RWPE1 (cell line): ENCODE measurements around the gene SOX11.

ENCODE experiments used
- CTCF ChIA-PET: fragments of 350-600 bp; sonication (Branson Sonifier 250); formaldehyde crosslinking; extraction: SDS; loops from one replicate; lab custom pipeline; 2021; lab: Yijun Ruan, JAX
- POLR2A ChIA-PET: fragments of 400-600 bp; formaldehyde crosslinking; extraction: SDS; loops from one replicate; lab custom pipeline; 2020; ENCODE audit warnings: antibody characterized with exemption; ENCODE audit not compliant: low non-redundant PET; lab: Yijun Ruan, JAX
- DNase-seq: peaks from one replicate; pipeline ENCODE4 v3.0.0; 2012; ENCODE audit warnings: low spot score
- H3K27ac ChIP-seq: fragments of 450-650 bp; 2 replicates; pipeline ENCODE4 v1.5.1; 2017
- TF ChIP-seq, protein P1 (sequence below): fragments of 450-650 bp; conservative IDR thresholded peaks from 2 replicates; pipeline ENCODE4 v1.5.1; 2017; ENCODE audit warnings: low read depth, mild to moderate bottlenecking

SOX11 gene

GRCh38 chr2:5683471-5683870 lies 8.7 kb upstream of the SOX11 start:
- no peak overlapping the region for H3K27ac ChIP-seq
- ChIA-PET POLR2A (no interaction called here), CTCF (no interaction called here)
- TF ChIP-seq, protein P1, sequence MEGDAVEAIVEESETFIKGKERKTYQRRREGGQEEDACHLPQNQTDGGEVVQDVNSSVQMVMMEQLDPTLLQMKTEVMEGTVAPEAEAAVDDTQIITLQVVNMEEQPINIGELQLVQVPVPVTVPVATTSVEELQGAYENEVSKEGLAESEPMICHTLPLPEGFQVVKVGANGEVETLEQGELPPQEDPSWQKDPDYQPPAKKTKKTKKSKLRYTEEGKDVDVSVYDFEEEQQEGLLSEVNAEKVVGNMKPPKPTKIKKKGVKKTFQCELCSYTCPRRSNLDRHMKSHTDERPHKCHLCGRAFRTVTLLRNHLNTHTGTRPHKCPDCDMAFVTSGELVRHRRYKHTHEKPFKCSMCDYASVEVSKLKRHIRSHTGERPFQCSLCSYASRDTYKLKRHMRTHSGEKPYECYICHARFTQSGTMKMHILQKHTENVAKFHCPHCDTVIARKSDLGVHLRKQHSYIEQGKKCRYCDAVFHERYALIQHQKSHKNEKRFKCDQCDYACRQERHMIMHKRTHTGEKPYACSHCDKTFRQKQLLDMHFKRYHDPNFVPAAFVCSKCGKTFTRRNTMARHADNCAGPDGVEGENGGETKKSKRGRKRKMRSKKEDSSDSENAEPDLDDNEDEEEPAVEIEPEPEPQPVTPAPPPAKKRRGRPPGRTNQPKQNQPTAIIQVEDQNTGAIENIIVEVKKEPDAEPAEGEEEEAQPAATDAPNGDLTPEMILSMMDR, result no peak
- DNase-seq, result no peak

- ChIA-PET POLR2A (no interaction called here), CTCF (no interaction called here)
- no peak for DNase-seq
- no peak overlapping the region for H3K27ac ChIP-seq
- TF ChIP-seq, protein P1, result no peak
Measured at GRCh38 chr2:5685225-5685624, 7.0 kb upstream of the SOX11 start.

DNA sequence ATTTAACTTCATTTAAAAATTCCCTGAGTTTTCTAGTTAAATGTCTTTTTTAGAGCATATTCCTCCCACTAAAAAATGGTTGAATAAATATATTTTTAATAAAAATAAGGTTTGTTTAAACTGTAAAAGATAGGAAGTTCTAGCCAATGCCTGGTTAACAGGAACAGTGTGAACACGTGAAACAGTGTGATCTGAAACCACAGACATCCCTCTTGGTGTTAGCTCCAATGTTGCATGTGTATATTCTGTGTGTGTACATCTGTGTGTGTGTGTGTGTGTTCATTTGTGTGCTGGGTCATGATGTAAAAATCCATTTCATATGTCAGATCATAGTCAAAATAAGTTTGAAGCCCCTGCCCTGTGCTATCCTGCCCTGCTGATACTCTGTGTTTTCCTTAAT lies 6.1 kb upstream of the SOX11 start:
- TF ChIP-seq, protein P1, result no peak
- DNase-seq, result no peak
- H3K27ac ChIP-seq, result no peak overlapping the region
- ChIA-PET POLR2A (no interaction called here), CTCF (no interaction called here)

- TF ChIP-seq, protein P1, result no peak
- POLR2A ChIA-PET, result no interaction called here
- CTCF ChIA-PET, result no interaction called here
- no peak for DNase-seq
- no peak overlapping the region for H3K27ac ChIP-seq
Measured at GRCh38 chr2:5686536-5686935, 5.6 kb upstream of the SOX11 start.

- no peak for DNase-seq
- TF ChIP-seq, protein P1, result no peak
- CTCF ChIA-PET, result no interaction called here
- POLR2A ChIA-PET, result no interaction called here
- H3K27ac ChIP-seq, result no peak overlapping the region
Measured at GRCh38 chr2:5689750-5690149, 2.4 kb upstream of the SOX11 start.

DNA sequence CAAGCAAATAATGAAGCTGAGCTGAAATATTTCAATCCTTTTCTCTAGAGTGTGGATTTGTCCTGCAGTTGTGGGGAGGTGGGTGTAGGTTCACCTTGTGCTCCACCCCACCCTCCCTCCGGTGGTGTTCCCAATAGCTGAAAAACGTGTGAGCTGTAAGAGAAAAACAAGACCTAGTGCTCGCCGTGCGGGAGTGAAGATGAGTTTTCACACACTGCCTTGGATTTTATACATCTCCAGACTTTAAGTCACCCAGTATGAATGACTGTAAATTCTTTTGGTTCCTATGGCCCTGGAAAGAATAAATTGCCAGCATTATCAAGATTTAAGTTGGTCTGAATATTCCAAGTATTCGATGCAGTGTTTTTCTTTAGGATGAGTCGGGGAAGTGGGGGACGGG lies 1.9 kb upstream of the SOX11 start:
- DNase-seq, result no peak
- no peak overlapping the region for H3K27ac ChIP-seq
- TF ChIP-seq, protein P1, result no peak
- ChIA-PET CTCF (no interaction called here), POLR2A (no interaction called here)
